PC-3 (cell line): Measurements from ENCODE around the gene KRTAP4-12. TPM values are rescaled to one million over a fixed set of nuclear protein-coding genes. Genes with fewer than 3 reads are reported as not detected.
A peak's percentile ranks its signal among the peaks of the same experiment; 100 is the strongest.

Experiments
- ATAC-seq: fragments of 200-7000 bp; cut with Tn5 transposase; 2 replicates; pipeline ENCODE4 v1.9.1; 2020; ENCODE audit warnings: mild to moderate bottlenecking, moderate library complexity
- BruUV-seq: library from RNA; stranded (reverse); fragments of 400-500 nt; replicated peaks from 2 replicates; lab custom pipeline; 2021; lab: Mats Ljungman, UMichigan
- CTCF ChIA-PET: fragments of 300-600 bp; sonication (Branson Sonifier 250); formaldehyde crosslinking; loops from one replicate; lab custom pipeline; 2022; ENCODE audit warnings: antibody characterized with exemption; lab: Charles Lee
- POLR2A ChIA-PET: fragments of 300-600 bp; sonication (Branson Sonifier 250); formaldehyde crosslinking; loops from one replicate; lab custom pipeline; 2022; ENCODE audit warnings: antibody characterized with exemption; ENCODE audit not compliant: unreplicated experiment; lab: Charles Lee
- DNase-seq: peaks from one replicate; pipeline ENCODE4 v3.0.0-alpha.2; 2015
- H2AFZ ChIP-seq: fragments of 300-600 bp; sonication (generic); 2 replicates; pipeline ENCODE4 v1.6.0; 2016; ENCODE audit warnings: antibody characterized with exemption, low read length
- H3F3A ChIP-seq: fragments of 300-600 bp; sonication (generic); one replicate; pipeline ENCODE4 v1.6.0; 2017; ENCODE audit warnings: antibody characterized with exemption, low read length, control low read depth, mild to moderate bottlenecking; ENCODE audit not compliant: unreplicated experiment
- H3K27ac ChIP-seq: fragments of 300-600 bp; sonication (generic); 2 replicates; pipeline ENCODE4 v1.5.1; 2016; ENCODE audit warnings: mild to moderate bottlenecking, low read length
- H3K27me3 ChIP-seq: fragments of 300-600 bp; sonication (generic); 2 replicates; pipeline ENCODE4 v1.6.1; 2016; ENCODE audit warnings: low read length, mixed read lengths
- H3K36me3 ChIP-seq: fragments of 300-600 bp; sonication (generic); 2 replicates; pipeline ENCODE4 v1.6.1; 2016; ENCODE audit warnings: low read depth, mixed run types, low read length, mixed read lengths
- H3K4me1 ChIP-seq: fragments of 300-600 bp; sonication (generic); 2 replicates; pipeline ENCODE4 v1.5.1; 2016; ENCODE audit warnings: low read length; ENCODE audit not compliant: insufficient read depth
- H3K4me2 ChIP-seq: fragments of 300-600 bp; sonication (generic); 2 replicates; pipeline ENCODE4 v1.6.0; 2016; ENCODE audit warnings: low read length
- H3K4me3 ChIP-seq: fragments of 300-600 bp; sonication (generic); 2 replicates; pipeline ENCODE4 v1.5.1; 2016; ENCODE audit warnings: mild to moderate bottlenecking, low read length, mixed read lengths
- H3K79me2 ChIP-seq: fragments of 300-600 bp; sonication (generic); 2 replicates; pipeline ENCODE4 v1.6.1; 2017; ENCODE audit warnings: low read length, mixed read lengths
- H3K9ac ChIP-seq: fragments of 300-600 bp; sonication (generic); 2 replicates; pipeline ENCODE4 v1.6.0; 2016; ENCODE audit warnings: mild to moderate bottlenecking, low read length
- H3K9me2 ChIP-seq: fragments of 300-600 bp; sonication (generic); replicated peaks from 2 replicates; pipeline ENCODE4 v1.6.1; 2016; ENCODE audit warnings: mixed run types, low read length, mixed read lengths
- H3K9me3 ChIP-seq: fragments of 300-600 bp; sonication (generic); 2 replicates; pipeline ENCODE4 v1.6.1; 2016; ENCODE audit warnings: low read length, mixed read lengths
- H4K20me1 ChIP-seq: fragments of 300-600 bp; sonication (generic); 2 replicates; pipeline ENCODE4 v1.6.1; 2016; ENCODE audit warnings: low read length, mixed read lengths
- EZH2 ChIP-seq: fragments of 300-600 bp; sonication (generic); IDR thresholded peaks from one replicate; pipeline ENCODE4 v1.6.1; 2017; ENCODE audit warnings: antibody characterized with exemption, mild to moderate bottlenecking, low read length; ENCODE audit not compliant: unreplicated experiment
- EZH2phosphoT487 ChIP-seq: fragments of 300-600 bp; sonication (generic); IDR thresholded peaks from 2 replicates; pipeline ENCODE4 v1.6.1; 2018; ENCODE audit warnings: mild to moderate bottlenecking, antibody characterized with exemption, low read length, borderline replicate concordance
- intact Hi-C: fragments of 100-400 bp; cut with micrococcal nuclease; formaldehyde crosslinking; loops from 2 replicates; pipeline ENCODE4 v1.9.0; 2023
- total RNA-seq: library from RNA; depleted of rRNA; stranded (reverse); fragments of >200 nt; gene quantifications from 2 replicates; pipeline ENCODE4 v1.2.3, GENCODE V29; 2014
- TF ChIP-seq, protein P1 (sequence below): fragments of 300-600 bp; sonication (generic); conservative IDR thresholded peaks from 2 replicates; pipeline ENCODE4 v1.5.1; 2017; ENCODE audit warnings: antibody characterized with exemption, low read depth, mild to moderate bottlenecking, low read length

The KRTAP4-12 gene
- total RNA-seq, 1 experiment from 2014 or later, result not detected

DNA sequence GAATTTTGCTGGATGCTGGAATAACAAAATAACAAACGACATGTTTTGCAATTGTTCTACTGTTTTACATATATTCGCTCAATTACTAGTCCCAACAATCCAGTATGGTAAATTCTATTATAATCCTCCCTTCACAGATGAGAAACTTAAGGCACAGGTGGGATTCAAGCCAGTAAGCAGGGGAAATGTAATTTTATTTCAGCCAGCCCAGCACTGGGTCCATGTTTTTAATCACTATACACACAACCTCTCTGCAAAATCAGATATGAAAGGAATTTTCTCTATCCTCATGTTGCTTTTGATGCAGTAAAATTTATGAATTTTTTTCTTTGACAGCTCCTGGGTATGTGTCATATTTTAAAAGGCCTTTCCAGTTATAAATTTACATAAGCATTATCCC is 21.3 kb upstream of the KRTAP4-12 start:
- intact Hi-C loops, result no loop called here
- Histone ChIP-seq H3K9me3 (peaks cover 6% of the 10 kb centered on the region; the same call in 1 of the 2 replicates), H3K27ac (no peak overlapping the region), H3K27me3 (no peaks in the 10 kb centered on the region), H3K79me2 (no peaks in the 10 kb centered on the region), H3K4me3 (no peak overlapping the region), H2AFZ (no peak overlapping the region), H3K4me1 (peaks cover 12% of the 10 kb centered on the region; the same call in 1 of the 2 replicates), H4K20me1 (no peaks in the 10 kb centered on the region), H3K36me3 (peaks cover 3% of the 10 kb centered on the region; the same call in 1 of the 2 replicates), H3K4me2 (no peak overlapping the region), H3K9me2 (no peaks in the 10 kb centered on the region), H3K9ac (no peak overlapping the region), H3F3A (no peaks in the 10 kb centered on the region)
- no TSS peak for BruUV-seq
- no peak for ATAC-seq
- no peak for DNase-seq
- CTCF ChIA-PET, result no interaction called here
- POLR2A ChIA-PET, result no interaction called here
- TF ChIP-seq EZH2 (no peak), EZH2phosphoT487 (no peak)
- TF ChIP-seq, protein P1, sequence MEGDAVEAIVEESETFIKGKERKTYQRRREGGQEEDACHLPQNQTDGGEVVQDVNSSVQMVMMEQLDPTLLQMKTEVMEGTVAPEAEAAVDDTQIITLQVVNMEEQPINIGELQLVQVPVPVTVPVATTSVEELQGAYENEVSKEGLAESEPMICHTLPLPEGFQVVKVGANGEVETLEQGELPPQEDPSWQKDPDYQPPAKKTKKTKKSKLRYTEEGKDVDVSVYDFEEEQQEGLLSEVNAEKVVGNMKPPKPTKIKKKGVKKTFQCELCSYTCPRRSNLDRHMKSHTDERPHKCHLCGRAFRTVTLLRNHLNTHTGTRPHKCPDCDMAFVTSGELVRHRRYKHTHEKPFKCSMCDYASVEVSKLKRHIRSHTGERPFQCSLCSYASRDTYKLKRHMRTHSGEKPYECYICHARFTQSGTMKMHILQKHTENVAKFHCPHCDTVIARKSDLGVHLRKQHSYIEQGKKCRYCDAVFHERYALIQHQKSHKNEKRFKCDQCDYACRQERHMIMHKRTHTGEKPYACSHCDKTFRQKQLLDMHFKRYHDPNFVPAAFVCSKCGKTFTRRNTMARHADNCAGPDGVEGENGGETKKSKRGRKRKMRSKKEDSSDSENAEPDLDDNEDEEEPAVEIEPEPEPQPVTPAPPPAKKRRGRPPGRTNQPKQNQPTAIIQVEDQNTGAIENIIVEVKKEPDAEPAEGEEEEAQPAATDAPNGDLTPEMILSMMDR, result no peak

DNA sequence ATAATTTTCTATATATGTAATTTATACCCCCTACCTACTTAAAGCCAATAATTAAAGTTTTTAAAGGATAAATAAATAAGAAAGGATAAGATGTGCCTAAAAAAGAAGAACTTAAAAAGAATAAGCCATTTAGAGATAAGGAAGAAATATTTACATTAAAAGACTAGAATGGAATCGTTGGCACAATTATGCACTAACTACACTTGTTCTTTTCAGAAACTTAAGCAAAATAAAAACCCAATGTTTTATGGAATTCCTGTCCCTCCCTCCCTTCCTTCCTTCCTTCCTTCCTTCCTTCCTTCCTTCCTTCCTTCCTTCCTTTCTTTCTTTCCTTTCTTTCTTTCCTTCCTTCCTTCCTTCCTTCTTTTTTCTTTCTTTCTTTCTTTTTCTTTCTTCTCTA is 20.9 kb upstream of the KRTAP4-12 start:
- CTCF ChIA-PET, result no interaction called here
- no peak overlapping the region for H3K9ac ChIP-seq
- no peaks in the 10 kb centered on the region for H3K79me2 ChIP-seq
- no peak overlapping the region for H3K4me2 ChIP-seq
- POLR2A ChIA-PET, result no interaction called here
- H4K20me1 ChIP-seq, result no peaks in the 10 kb centered on the region
- no peak overlapping the region for H3K4me3 ChIP-seq
- H2AFZ ChIP-seq, result no peak overlapping the region
- TF ChIP-seq EZH2phosphoT487, result no peak
- TF ChIP-seq, protein P1, result no peak
- no peak for TF ChIP-seq EZH2
- BruUV-seq, result no TSS peak
- H3K9me3 ChIP-seq, result peaks cover 6% of the 10 kb centered on the region; the same call in 1 of the 2 replicates
- H3K27ac ChIP-seq, result no peak overlapping the region
- ATAC-seq, result no peak
- H3K4me1 ChIP-seq, result peaks cover 14% of the 10 kb centered on the region; the same call in 1 of the 2 replicates
- intact Hi-C loops, result no loop called here
- H3F3A ChIP-seq, result no peaks in the 10 kb centered on the region
- DNase-seq, result no peak
- H3K9me2 ChIP-seq, result no peaks in the 10 kb centered on the region
- H3K36me3 ChIP-seq, result peaks cover 3% of the 10 kb centered on the region; the same call in 1 of the 2 replicates
- H3K27me3 ChIP-seq, result no peaks in the 10 kb centered on the region

DNA sequence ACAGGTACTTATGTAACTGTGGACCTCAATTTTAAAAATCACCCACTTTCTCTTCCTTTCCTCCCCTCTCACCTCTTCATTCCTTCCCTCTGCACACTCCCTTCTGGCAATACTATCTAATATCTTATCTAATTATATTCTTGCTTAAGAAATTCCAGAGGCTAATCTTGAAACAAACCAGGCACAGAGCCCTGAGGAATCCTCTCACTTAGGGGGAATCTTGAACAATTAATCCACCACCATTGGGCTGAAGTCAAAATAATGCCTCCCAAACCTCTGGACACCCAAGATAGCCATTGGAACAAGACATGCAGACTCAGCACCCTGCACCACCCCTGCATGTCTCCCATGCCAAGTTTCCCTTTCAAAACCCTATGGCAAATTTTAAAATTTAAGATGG is 17.4 kb upstream of the KRTAP4-12 start:
- ChIA-PET POLR2A (interaction anchor here (0.5 kb wide), 2 partner anchors 224 to 833 kb away, joined by 3 to 6 read pairs; no protein-coding TSS in a partner anchor), CTCF (no interaction called here)
- peaks cover 3% of the 10 kb centered on the region; the same call in 1 of the 2 replicates for H3K36me3 ChIP-seq
- H3K4me2 ChIP-seq, result no peak overlapping the region
- BruUV-seq, result no TSS peak
- TF ChIP-seq, protein P1, result no peak
- no peak for TF ChIP-seq EZH2
- TF ChIP-seq EZH2phosphoT487, result no peak
- H3K4me1 ChIP-seq, result peaks cover 14% of the 10 kb centered on the region; the same call in 1 of the 2 replicates
- H4K20me1 ChIP-seq, result no peaks in the 10 kb centered on the region
- peak overlapping the region; percentile 64 for H3K27ac ChIP-seq
- H2AFZ ChIP-seq, result no peak overlapping the region
- no peaks in the 10 kb centered on the region for H3K9me2 ChIP-seq
- no peak for DNase-seq
- H3K4me3 ChIP-seq, result no peak overlapping the region
- H3K79me2 ChIP-seq, result no peaks in the 10 kb centered on the region
- intact Hi-C loops, result no loop called here
- ATAC-seq, result no peak
- H3F3A ChIP-seq, result no peaks in the 10 kb centered on the region
- no peak overlapping the region for H3K9ac ChIP-seq
- H3K27me3 ChIP-seq, result no peaks in the 10 kb centered on the region
- H3K9me3 ChIP-seq, result peaks cover 6% of the 10 kb centered on the region; the same call in 1 of the 2 replicates
